ENCODE data around the gene ANKHD1.

DNA sequence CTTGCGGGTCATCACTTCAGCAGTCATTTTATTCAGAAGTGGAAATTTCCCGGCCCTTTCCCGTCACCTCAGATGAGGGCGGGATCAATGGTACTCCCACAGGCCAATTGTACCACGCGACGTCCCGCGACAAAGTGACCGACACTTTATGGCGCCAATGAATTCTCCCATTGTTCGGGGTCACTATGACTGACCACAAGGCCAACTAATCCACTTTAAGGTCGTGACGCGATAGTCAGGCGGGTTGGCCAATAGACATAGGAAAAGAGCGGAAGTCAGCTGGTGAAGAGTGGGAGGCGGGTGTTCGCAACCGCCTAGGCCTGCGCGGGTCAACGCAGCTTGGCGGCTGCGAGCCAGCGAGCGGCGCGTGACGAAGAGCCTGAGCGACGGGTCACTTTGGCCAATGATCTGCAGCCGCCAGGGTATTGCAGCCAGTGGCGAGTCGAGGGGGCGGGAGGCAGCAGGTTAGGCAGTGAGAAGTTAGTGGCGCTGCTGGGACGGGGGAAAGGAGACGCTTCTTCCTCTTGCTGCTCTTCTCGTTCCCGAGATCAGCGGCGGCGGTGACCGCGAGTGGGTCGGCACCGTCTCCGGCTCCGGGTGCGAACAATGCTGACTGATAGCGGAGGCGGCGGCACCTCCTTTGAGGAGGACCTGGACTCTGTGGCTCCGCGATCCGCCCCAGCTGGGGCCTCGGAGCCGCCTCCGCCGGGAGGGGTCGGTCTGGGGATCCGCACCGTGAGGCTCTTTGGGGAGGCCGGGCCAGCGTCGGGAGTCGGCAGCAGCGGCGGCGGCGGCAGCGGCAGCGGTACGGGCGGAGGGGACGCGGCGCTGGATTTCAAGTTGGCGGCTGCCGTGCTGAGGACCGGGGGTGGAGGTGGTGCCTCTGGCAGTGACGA is at the start of gene ANKHD1:
- TF ChIP-seq, protein P1, sequence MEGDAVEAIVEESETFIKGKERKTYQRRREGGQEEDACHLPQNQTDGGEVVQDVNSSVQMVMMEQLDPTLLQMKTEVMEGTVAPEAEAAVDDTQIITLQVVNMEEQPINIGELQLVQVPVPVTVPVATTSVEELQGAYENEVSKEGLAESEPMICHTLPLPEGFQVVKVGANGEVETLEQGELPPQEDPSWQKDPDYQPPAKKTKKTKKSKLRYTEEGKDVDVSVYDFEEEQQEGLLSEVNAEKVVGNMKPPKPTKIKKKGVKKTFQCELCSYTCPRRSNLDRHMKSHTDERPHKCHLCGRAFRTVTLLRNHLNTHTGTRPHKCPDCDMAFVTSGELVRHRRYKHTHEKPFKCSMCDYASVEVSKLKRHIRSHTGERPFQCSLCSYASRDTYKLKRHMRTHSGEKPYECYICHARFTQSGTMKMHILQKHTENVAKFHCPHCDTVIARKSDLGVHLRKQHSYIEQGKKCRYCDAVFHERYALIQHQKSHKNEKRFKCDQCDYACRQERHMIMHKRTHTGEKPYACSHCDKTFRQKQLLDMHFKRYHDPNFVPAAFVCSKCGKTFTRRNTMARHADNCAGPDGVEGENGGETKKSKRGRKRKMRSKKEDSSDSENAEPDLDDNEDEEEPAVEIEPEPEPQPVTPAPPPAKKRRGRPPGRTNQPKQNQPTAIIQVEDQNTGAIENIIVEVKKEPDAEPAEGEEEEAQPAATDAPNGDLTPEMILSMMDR (conservative IDR thresholded peaks at IDR 0.05) = no peak
- TF ChIP-seq ZFX (IDR thresholded peaks at IDR 0.05) = peak; percentile 72; the same call in 1 of the 2 replicates
